ENCODE data around the gene ACOX3.
"Not testable (repeated sequence)": the region's sequence is repeated elsewhere in the genome, so short reads cannot be mapped to it uniquely, and the experiment has no call there.

Gene ACOX3

GRCh38 chr4:8431553-8431952, 9.0 kb downstream of the ACOX3 start:
- Histone ChIP-seq H3K4me3 (ENCODE audit: low read length in 2 of 2) (no peak overlapping the region), H3K4me1 (ENCODE audit: control insufficient read depth, insufficient read depth, low read length) (peaks cover 26% of the 10 kb centered on the region), H3K9me3 (ENCODE audit: control insufficient read depth in 2 of 2, low read length in 2 of 2) (no peaks in the 10 kb centered on the region), H3K36me3 (ENCODE audit: control insufficient read depth in 2 of 2, insufficient read depth in 2 of 2, low read length in 2 of 2) (peaks cover 0 to 2% of the 10 kb centered on the region in 2 donors), H3K27ac (ENCODE audit: low read length) (no peak overlapping the region), H3K9ac (ENCODE audit: low read length in 2 of 2) (no peak overlapping the region), H3K27me3 (ENCODE audit: control insufficient read depth in 1 of 2, insufficient read depth in 2 of 2, low read length in 2 of 2) (no peaks in the 10 kb centered on the region)

- Histone ChIP-seq H3K27ac (ENCODE audit: low read length) (peak overlapping the region; percentile 75), H3K9ac (ENCODE audit: low read length in 2 of 2) (peak overlapping the region; percentile 87 to 90), H3K4me1 (ENCODE audit: control insufficient read depth, insufficient read depth, low read length) (peaks cover 28% of the 10 kb centered on the region)
These were observed 12.0 kb downstream of the ACOX3 start for GRCh38 chr4:8428288-8429097.

GRCh38 chr4:8427761-8428287, 12.7 kb downstream of the ACOX3 start:
- peaks cover 0 to 2% of the 10 kb centered on the region in 2 donors for H3K36me3 ChIP-seq (ENCODE audit: control insufficient read depth in 2 of 2, insufficient read depth in 2 of 2, low read length in 2 of 2)
- H3K4me1 ChIP-seq (ENCODE audit: control insufficient read depth, insufficient read depth, low read length) = peaks cover 29% of the 10 kb centered on the region
- no peaks in the 10 kb centered on the region for H3K9me3 ChIP-seq (ENCODE audit: control insufficient read depth in 2 of 2, low read length in 2 of 2)
- peak overlapping the region; percentile 89 to 95 for H3K4me3 ChIP-seq (ENCODE audit: low read length in 2 of 2)
- peak overlapping the region; percentile 75 for H3K27ac ChIP-seq (ENCODE audit: low read length)
- H3K27me3 ChIP-seq (ENCODE audit: control insufficient read depth in 1 of 2, insufficient read depth in 2 of 2, low read length in 2 of 2) = no peaks in the 10 kb centered on the region
- H3K9ac ChIP-seq (ENCODE audit: low read length in 2 of 2) = peak overlapping the region; percentile 87 to 90

More at GRCh38 chr4:8428288-8429097, 12.0 kb downstream of the ACOX3 start:
- Histone ChIP-seq H3K9me3 (ENCODE audit: control insufficient read depth in 2 of 2, low read length in 2 of 2) (no peaks in the 10 kb centered on the region), H3K27me3 (ENCODE audit: control insufficient read depth in 1 of 2, insufficient read depth in 2 of 2, low read length in 2 of 2) (no peaks in the 10 kb centered on the region), H3K36me3 (ENCODE audit: control insufficient read depth in 2 of 2, insufficient read depth in 2 of 2, low read length in 2 of 2) (peaks cover 0 to 2% of the 10 kb centered on the region in 2 donors), H3K4me3 (ENCODE audit: low read length in 2 of 2) (peak overlapping the region; percentile 89 to 95)

GRCh38 chr4:8427262-8427661, 13.3 kb downstream of the ACOX3 start:
- Histone ChIP-seq H3K9ac (ENCODE audit: low read length in 2 of 2) (peak overlapping the region in 1 of 2 donors; percentile 87), H3K9me3 (ENCODE audit: control insufficient read depth in 2 of 2, low read length in 2 of 2) (no peaks in the 10 kb centered on the region), H3K36me3 (ENCODE audit: control insufficient read depth in 2 of 2, insufficient read depth in 2 of 2, low read length in 2 of 2) (peaks cover 0 to 2% of the 10 kb centered on the region in 2 donors), H3K4me3 (ENCODE audit: low read length in 2 of 2) (peak overlapping the region; percentile 89 to 95), H3K4me1 (ENCODE audit: control insufficient read depth, insufficient read depth, low read length) (peaks cover 30% of the 10 kb centered on the region), H3K27ac (ENCODE audit: low read length) (no peak overlapping the region), H3K27me3 (ENCODE audit: control insufficient read depth in 1 of 2, insufficient read depth in 2 of 2, low read length in 2 of 2) (no peaks in the 10 kb centered on the region)

- Histone ChIP-seq H3K9me3 (ENCODE audit: control insufficient read depth in 2 of 2, low read length in 2 of 2) (no peaks in the 10 kb centered on the region), H3K36me3 (ENCODE audit: control insufficient read depth in 2 of 2, insufficient read depth in 2 of 2, low read length in 2 of 2) (no peaks in the 10 kb centered on the region), H3K9ac (ENCODE audit: low read length in 2 of 2) (no peak overlapping the region), H3K27me3 (ENCODE audit: control insufficient read depth in 1 of 2, insufficient read depth in 2 of 2, low read length in 2 of 2) (no peaks in the 10 kb centered on the region), H3K27ac (ENCODE audit: low read length) (no peak overlapping the region), H3K4me1 (ENCODE audit: control insufficient read depth, insufficient read depth, low read length) (peaks cover 29% of the 10 kb centered on the region), H3K4me3 (ENCODE audit: low read length in 2 of 2) (no peak overlapping the region)
These were observed 17.7 kb downstream of the ACOX3 start for GRCh38 chr4:8422786-8423185.

- Histone ChIP-seq H3K36me3 (ENCODE audit: control insufficient read depth in 2 of 2, insufficient read depth in 2 of 2, low read length in 2 of 2) (no peaks in the 10 kb centered on the region), H3K27me3 (ENCODE audit: control insufficient read depth in 1 of 2, insufficient read depth in 2 of 2, low read length in 2 of 2) (no peaks in the 10 kb centered on the region), H3K4me1 (ENCODE audit: control insufficient read depth, insufficient read depth, low read length) (peaks cover 25% of the 10 kb centered on the region), H3K27ac (ENCODE audit: low read length) (no peak overlapping the region), H3K4me3 (ENCODE audit: low read length in 2 of 2) (no peak overlapping the region), H3K9ac (ENCODE audit: low read length in 2 of 2) (no peak overlapping the region), H3K9me3 (ENCODE audit: control insufficient read depth in 2 of 2, low read length in 2 of 2) (no peaks in the 10 kb centered on the region)
These were observed 18.2 kb downstream of the ACOX3 start for GRCh38 chr4:8422327-8422726.

- H3K36me3 ChIP-seq (ENCODE audit: control insufficient read depth in 2 of 2, insufficient read depth in 2 of 2, low read length in 2 of 2); H3K9ac ChIP-seq (ENCODE audit: low read length in 2 of 2); H3K9me3 ChIP-seq (ENCODE audit: control insufficient read depth in 2 of 2, low read length in 2 of 2); H3K4me1 ChIP-seq (ENCODE audit: control insufficient read depth, insufficient read depth, low read length); H3K4me3 ChIP-seq (ENCODE audit: low read length in 2 of 2); H3K27me3 ChIP-seq (ENCODE audit: control insufficient read depth in 1 of 2, insufficient read depth in 2 of 2, low read length in 2 of 2): not testable (repeated sequence)
- H3K27ac ChIP-seq (ENCODE audit: low read length) = peak overlapping the region; percentile 37
These were observed 20.4 kb downstream of the ACOX3 start for GRCh38 chr4:8420151-8420550.

- Histone ChIP-seq H3K9ac (ENCODE audit: low read length in 2 of 2) (no peak overlapping the region), H3K27ac (ENCODE audit: low read length) (peak overlapping the region; percentile 37), H3K36me3 (ENCODE audit: control insufficient read depth in 2 of 2, insufficient read depth in 2 of 2, low read length in 2 of 2) (peaks cover 12 to 14% of the 10 kb centered on the region in 2 donors), H3K27me3 (ENCODE audit: control insufficient read depth in 1 of 2, insufficient read depth in 2 of 2, low read length in 2 of 2) (no peaks in the 10 kb centered on the region), H3K9me3 (ENCODE audit: control insufficient read depth in 2 of 2, low read length in 2 of 2) (no peaks in the 10 kb centered on the region), H3K4me1 (ENCODE audit: control insufficient read depth, insufficient read depth, low read length) (peaks cover 8% of the 10 kb centered on the region), H3K4me3 (ENCODE audit: low read length in 2 of 2) (no peak overlapping the region)
These were observed 21.1 kb downstream of the ACOX3 start for GRCh38 chr4:8419222-8420041.

- no peaks in the 10 kb centered on the region for H3K9me3 ChIP-seq (ENCODE audit: control insufficient read depth in 2 of 2, low read length in 2 of 2)
- no peaks in the 10 kb centered on the region for H3K27me3 ChIP-seq (ENCODE audit: control insufficient read depth in 1 of 2, insufficient read depth in 2 of 2, low read length in 2 of 2)
- H3K4me3 ChIP-seq (ENCODE audit: low read length in 2 of 2) = no peak overlapping the region
- peaks cover 6% of the 10 kb centered on the region for H3K4me1 ChIP-seq (ENCODE audit: control insufficient read depth, insufficient read depth, low read length)
- no peak overlapping the region for H3K27ac ChIP-seq (ENCODE audit: low read length)
- no peak overlapping the region for H3K9ac ChIP-seq (ENCODE audit: low read length in 2 of 2)
- peaks cover 24 to 28% of the 10 kb centered on the region in 2 donors for H3K36me3 ChIP-seq (ENCODE audit: control insufficient read depth in 2 of 2, insufficient read depth in 2 of 2, low read length in 2 of 2)
These were observed 23.4 kb downstream of the ACOX3 start for GRCh38 chr4:8417071-8417614.

GRCh38 chr4:8414377-8414776, 26.1 kb downstream of the ACOX3 start:
- Histone ChIP-seq H3K4me3 (ENCODE audit: low read length in 2 of 2) (no peak overlapping the region), H3K9ac (ENCODE audit: low read length in 2 of 2) (no peak overlapping the region), H3K27me3 (ENCODE audit: control insufficient read depth in 1 of 2, insufficient read depth in 2 of 2, low read length in 2 of 2) (no peaks in the 10 kb centered on the region), H3K36me3 (ENCODE audit: control insufficient read depth in 2 of 2, insufficient read depth in 2 of 2, low read length in 2 of 2) (peaks cover 37 to 38% of the 10 kb centered on the region in 2 donors), H3K9me3 (ENCODE audit: control insufficient read depth in 2 of 2, low read length in 2 of 2) (no peaks in the 10 kb centered on the region), H3K27ac (ENCODE audit: low read length) (no peak overlapping the region), H3K4me1 (ENCODE audit: control insufficient read depth, insufficient read depth, low read length) (peaks cover 12% of the 10 kb centered on the region)

Measured in stomach smooth muscle (tissue), 2 donors.